Stimulated activated CD8-positive, alpha-beta memory T cell treated with anti-CD3 and anti-CD28 coated beads, Interleukin-4, amount 100 ng/mL, for 1 hour (primary cell): ENCODE data around the gene WNT3A.

Experiments used
- DNase-seq, 2 donors: peaks; one replicate each; pipeline ENCODE4 v3.0.0-alpha.2; 2020; ENCODE audit warnings: low read depth in 2 of 2, low spot score in 1 of 2

Gene WNT3A

DNA sequence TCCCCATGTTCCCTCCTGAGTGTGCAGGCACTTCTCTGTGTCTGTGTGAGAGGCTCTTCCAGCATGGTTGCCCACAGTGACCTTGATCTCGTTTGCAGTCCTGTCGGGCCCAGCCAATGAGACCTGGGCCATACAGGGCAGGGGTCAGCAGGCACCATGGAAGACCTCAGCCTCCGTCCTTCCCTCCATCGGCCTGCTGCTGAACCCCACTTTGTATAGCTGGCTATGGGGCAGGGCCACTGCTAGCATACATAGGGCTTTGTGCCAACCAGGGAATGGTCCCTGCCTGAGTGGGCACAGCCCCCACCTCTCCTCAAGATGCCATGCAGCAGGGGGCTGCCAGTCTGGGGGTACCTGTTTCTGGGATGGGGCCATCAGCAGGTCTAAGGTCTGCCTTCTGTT is 92.5 kb downstream of the WNT3A start:
- DNase-seq = no peak

- no peak for DNase-seq
Measured at GRCh38 chr1:228100822-228101613, 94.2 kb downstream of the WNT3A start.

DNA sequence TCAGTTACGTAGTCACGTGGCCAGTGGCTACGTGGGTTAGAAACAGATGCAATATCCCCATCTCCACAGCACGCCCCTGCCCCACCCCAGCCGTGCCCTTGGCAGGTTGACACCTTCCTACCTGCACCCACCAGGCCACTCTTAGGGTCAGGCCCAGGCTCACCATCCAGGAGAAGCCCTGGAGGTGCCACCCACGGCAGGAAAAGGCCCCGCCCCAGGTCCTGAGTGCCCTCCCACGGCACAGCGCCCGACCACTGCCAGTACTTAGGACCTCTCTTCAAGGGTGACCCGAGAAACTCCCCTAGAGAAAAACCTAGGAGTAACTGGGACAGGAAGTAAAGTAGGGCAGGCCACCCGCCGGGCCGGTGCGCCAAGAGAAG is 94.8 kb downstream of the WNT3A start:
- no peak for DNase-seq

- DNase-seq = no peak
Measured at GRCh38 chr1:228101994-228102790, 95.4 kb downstream of the WNT3A start.

DNA sequence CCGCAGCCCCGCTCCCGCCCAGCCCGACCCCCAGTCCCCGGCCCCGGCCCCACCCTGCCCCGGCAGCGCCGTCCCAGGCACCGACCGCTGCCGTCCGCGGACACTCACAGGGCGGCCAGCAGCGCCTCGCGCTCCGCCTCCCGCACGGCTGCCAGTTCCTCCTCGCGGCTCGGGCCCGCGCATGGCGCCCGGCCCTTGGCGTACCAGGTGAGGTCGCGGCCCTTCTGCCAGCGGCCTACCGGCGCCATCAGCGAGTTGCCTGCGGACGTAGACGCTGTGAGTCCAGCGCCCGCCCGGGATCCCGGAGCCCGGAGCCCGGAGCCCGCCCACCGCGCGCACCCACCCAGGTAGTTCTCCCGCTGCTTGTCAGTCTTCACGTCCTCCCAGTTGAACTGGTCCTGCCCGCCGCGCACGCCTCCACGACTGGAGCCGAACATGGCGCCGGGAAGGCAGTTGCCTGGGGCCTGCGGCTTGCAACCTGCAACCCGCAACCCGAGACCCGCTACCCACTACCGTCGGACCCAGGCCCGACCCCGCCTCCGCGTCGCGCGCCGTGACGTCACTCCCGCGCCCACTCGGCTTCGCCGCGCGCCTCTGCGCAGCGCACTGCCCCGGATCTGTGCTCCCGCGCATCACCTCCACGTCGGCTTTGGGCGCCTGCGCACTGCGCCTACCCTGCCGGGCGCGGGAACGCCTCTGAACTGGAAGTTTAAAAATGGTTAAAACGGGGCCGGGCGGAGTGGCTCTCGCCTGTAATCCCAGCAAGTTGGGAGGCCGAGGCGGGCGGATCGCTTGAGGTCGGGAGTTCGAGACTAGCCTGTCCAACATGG is 96.2 kb downstream of the WNT3A start, which contains the start of gene C1orf35:
Gene C1orf35, minus strand, starts transcription at position 535 of the 830 bp plus-strand sequence. Its CDS starts 98 bp downstream, at position 437.
- DNase-seq = peak; percentile 88 to 90

DNA sequence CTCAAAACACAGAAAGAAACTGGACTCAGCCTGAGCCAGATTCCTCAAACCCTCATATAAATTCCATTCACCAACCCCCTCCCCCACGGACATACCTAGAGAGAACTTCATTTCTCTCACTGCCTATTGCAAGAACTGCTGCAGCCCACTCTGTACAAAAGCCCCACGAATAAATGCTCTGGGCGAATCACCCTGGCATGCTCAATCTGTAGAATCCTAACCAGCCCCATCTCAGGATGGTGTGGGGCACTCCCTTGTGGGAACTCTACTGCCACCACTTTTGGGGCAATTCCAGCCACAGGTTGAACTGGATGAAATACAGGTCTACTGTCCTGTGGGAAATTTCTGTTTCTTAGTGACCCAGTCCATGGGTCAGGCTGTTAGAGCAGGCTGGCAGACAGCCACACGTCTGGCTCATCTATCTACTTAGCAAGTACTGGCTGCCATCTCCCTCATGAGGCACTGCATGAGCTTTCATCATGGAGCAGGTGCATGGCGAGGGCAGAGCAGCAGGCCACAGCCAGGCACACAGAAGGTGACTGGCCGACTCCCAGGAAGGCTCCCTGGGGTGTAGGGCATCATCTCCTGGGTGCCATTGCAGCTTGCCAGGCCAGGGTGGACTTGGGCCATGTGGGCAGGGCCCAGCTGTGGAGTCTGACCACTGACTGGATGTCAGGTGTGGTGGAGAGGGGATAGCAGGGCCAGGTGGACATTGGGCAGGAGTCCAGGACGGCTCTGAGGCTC is 97.9 kb downstream of the WNT3A start:
- no peak for DNase-seq

DNA sequence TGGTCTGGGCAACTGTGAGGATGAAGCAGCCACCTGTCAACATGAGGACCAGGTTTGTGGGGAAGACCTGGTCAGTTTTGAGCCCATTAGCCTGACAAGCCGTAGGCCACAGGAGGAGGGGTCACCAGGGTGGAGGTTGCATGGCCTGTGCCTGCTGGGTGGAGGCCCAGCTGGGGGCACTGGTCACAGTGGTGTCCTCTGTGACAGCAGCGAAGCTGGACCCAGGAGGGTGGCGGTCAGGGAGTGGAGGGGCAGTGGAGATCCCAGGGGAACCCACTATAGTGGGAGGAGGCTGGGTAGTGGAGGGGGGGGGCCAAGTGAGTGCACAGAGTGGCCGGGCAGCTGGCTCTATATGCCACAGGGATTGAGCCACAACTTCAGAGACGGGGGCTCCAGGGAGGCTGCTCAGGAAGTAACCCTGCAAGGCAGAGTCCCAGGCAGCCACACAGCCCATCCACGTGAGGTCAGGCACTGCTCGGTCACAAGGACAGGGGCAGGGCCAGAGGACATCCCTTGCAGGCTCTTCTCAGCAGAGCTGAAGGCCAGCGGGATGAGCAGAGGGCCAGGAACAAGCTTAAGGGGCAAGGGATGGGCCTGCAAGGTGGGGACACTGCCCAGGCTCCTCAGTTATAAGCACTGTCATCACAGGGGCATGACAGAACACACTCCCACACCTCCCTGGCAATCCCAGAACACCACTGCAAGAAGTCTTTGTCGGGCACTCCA is 98.6 kb downstream of the WNT3A start:
- DNase-seq = no peak

- DNase-seq = no peak
Measured at GRCh38 chr1:228105996-228106799, 99.4 kb downstream of the WNT3A start.

GRCh38 chr1:228106800-228107054 is 99.9 kb downstream of the WNT3A start:
- no peak for DNase-seq

GRCh38 chr1:228107636-228108035 is 100.8 kb downstream of the WNT3A start:
- DNase-seq = no peak

- DNase-seq = no peak
Measured at GRCh38 chr1:228108055-228108690, 101.4 kb downstream of the WNT3A start.

GRCh38 chr1:228108742-228109072 is 101.9 kb downstream of the WNT3A start:
- DNase-seq = no peak

DNA sequence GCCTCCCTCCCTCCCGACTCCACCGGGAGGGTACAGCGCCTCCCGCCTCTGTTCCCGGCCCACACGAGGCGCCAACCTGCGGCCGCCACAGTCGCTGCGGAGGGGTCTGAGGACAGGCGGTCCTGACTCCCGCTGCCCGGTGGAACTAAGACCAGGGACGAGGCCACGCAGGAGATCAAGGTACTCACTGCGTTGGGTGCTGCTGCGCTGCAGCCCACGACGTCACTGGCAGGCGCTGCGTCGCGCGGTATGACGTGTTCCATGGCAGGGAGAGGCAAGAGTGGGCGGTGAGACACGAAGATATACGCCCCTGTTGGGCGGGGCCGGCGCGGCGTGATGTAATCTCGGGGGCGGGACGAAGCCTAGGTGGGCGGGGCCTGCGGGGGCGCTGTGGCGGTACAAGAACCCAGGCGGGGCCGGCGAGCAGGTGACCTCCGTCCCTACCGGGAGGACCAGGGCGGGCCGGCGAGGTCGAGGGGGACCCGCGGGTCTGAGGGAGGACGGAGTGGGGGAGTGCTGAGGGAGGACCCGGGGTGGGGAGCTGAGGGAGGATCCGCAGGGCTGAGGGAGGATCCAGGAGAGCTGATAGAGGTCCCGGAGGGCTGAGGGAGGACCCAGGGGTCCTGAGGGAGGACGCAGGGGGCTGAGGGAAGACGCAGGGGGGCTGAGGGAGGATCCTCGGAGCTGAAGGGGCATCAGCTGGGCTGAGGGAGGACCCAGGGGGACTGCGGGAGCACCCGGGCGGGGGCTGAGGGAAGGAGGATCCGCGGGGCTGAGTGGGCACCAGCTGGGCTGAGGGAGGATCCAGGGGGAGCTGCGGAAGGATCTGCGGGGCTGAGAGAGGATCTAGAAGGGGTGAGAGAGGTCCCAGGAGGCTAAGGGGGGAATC is 102.5 kb downstream of the WNT3A start, which contains the start of gene MRPL55:
Gene MRPL55, minus strand, starts transcription at position 227 of the 889 bp plus-strand sequence. CDS start 1,039 bp downstream, outside the sequence.
- peak; percentile 98 to 100 for DNase-seq

GRCh38 chr1:228109962-228110488 is 103.2 kb downstream of the WNT3A start:
- DNase-seq = no peak

GRCh38 chr1:228110556-228110955 is 103.8 kb downstream of the WNT3A start:
- DNase-seq = no peak
